Pons (tissue), 1 donor: ENCODE measurements around the gene AUH.
A peak's percentile ranks its signal among the peaks of the same experiment; 100 is the strongest.
"Not testable (repeated sequence)": the region's sequence is repeated elsewhere in the genome, so short reads cannot be mapped to it uniquely, and the experiment has no call there.

ENCODE experiments used
- DNase-seq: peaks from one replicate; pipeline ENCODE4 v3.0.0-alpha.2; 2016; ENCODE audit warnings: low spot score

Gene AUH

GRCh38 chr9:91378695-91379127 is 17.0 kb upstream of the AUH start:
- no peak for DNase-seq

DNA sequence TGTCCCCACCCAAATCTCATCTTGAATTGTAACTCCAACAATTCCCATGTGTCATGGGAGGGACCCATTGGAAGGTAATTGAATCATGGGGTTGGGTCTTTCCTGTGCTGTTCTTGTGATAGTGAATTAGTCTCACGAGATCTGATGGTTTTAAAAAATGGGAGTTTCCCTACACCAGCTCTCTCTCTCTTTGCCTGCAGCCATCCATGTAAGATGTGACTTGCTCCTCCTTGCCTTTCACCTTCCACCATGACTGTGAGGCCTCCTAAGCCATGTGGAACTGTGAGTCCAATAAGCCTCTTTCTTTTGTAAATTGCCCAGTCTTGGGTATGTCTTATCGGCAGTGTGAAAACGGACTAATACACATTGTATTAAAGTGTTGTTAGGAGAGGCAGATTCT is 16.3 kb upstream of the AUH start:
- DNase-seq = not testable (repeated sequence)

- no peak for DNase-seq
Measured at GRCh38 chr9:91376239-91376638, 14.5 kb upstream of the AUH start.

- DNase-seq = no peak
Measured at GRCh38 chr9:91374939-91375338, 13.2 kb upstream of the AUH start.

DNA sequence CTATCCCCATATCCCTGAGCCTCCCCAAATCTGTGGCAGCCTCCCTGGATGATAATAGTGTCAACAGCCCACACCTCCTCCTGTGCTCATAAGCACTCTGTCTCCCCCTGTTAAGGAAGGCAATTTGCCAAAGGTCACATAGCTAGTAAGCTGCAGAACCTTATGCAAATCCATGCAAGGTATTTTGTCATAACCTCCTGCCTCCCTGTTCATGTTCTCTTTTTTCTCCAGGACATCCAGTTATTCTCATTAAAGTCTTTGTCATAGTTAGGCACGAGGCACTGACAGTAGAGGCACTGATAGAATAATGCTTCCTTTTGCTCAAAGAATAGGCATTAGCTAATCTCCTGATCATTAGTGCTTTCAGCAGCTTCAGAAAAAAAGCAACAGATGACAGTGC is 10.2 kb upstream of the AUH start:
- DNase-seq = peak; percentile 46

GRCh38 chr9:91370006-91370405 is 8.3 kb upstream of the AUH start:
- DNase-seq = not testable (repeated sequence)

GRCh38 chr9:91364702-91365101 is 3.0 kb upstream of the AUH start:
- DNase-seq = no peak

GRCh38 chr9:91364005-91364404 is 2.3 kb upstream of the AUH start:
- DNase-seq = no peak

DNA sequence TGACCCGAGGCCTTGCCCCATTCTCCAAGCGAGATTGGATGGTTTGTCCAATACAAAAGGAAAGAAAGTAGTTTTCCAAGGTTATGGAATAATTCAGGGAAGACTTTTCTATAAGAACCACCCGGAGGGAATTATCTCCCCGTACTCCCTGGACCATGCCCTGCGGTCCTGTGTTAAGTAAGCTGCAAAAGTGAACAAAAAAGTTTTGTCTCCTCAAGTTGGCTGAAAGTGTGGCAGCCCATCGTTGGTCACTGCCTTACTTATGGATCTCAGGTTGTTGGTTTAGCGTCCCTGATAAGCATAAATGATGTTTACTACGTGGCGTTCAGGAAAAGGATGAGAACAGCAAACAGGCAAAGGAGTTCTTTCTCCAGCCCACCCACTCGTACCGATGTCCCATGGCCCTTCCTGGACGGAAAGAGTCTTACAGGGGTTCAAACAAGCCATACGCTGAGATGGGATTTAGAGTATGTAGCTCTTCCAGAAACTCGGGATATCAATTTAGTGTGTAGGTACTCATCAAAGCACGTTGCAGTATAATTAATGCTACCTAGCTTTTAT is 413 bp upstream of the AUH start:
- no peak for DNase-seq

GRCh38 chr9:91360551-91361290 is 997 bp downstream of the AUH start:
- peak; percentile 40 for DNase-seq

DNA sequence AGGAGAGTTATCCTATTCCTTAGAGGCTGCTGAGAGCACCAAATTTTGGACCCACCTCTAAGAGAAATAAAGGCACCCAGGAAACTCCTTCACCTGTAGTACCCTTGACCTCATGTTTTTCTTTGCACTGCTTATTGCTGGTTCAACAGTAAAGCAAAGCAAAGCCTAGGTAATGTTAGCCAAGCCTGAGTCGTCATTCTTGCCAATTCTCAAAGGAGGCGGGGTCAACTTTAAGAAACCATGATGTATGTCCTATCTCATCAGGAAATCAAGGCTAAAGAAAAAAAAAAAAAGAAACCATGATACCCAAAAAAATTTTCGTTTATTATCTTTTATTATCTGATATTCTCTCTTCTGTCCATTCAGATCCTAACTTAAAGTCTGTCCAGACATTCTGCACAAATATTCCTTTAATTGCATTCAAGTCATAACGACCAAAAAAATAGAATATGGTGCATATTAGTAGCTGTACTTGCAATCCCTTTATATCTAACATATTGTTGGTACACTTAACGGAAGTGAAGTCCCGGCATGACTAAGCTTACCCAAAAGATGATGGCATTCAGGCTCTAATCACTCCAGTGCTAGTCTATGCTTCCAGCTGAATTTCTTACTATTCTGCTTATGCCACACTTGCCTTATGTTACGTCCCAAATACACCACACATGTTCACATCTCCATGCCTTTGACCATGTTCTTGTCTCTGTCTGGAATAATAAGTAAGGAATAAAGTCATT is 1.8 kb downstream of the AUH start:
- DNase-seq = no peak

DNA sequence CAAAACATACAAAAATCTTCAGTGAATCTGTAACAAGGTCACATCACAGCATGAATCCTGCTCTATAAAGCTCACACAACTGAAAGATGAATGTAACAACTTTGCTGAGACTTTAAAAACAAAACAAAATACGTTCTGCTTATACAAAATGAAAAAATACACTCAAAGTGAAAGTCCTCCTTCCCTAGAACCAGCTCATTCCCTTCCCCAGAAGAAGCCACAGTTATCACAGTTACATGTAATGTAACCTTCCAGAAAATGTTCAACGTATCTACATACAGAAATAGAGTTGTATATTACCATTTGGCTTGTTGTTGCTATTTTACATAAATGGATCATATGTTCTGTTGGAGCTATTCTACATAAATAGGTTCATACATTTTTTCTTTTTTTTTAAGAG is 2.6 kb downstream of the AUH start:
- no peak for DNase-seq

DNA sequence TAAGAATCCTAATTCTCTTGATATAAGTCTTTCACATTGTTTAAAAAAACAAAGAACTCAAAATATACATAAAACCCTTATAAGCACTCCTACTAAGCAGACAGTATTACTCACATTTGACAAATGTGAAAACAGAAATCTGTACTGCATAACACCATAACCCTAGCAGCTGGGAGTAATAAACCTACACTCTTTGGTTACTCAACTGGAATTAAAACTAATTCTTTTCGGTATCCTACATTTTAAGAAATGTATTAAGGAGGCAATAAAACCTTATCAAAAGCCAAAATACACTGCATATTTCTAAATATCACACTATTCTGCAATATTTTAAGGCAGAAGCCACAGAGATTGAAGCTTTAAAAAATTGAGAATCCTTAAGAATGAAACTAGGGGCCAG is 6.8 kb downstream of the AUH start:
- no peak for DNase-seq

GRCh38 chr9:91349115-91349555 is 12.6 kb downstream of the AUH start:
- DNase-seq = no peak

- DNase-seq = no peak
Measured at GRCh38 chr9:91348191-91348807, 13.4 kb downstream of the AUH start.

- DNase-seq = no peak
Measured at GRCh38 chr9:91347377-91347776, 14.3 kb downstream of the AUH start.

DNA sequence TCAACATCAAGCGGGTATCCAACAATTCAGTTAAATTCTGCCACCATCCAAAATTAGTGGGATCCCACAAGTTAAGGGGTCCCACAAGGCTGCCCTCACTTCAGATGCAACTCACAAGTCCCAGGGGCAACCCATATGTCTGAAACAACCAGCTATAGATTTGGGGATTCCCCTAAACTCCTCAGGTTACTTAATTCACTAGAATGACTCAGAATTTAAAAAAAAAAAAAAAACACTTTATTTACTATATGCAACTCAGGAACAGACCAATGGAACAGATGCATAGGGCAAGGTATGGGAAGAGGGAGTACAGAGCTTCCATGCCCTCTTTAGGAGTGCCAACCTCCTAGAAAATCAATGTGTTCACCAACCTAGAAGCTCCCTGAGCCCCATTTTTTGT is 15.1 kb downstream of the AUH start:
- no peak for DNase-seq

DNA sequence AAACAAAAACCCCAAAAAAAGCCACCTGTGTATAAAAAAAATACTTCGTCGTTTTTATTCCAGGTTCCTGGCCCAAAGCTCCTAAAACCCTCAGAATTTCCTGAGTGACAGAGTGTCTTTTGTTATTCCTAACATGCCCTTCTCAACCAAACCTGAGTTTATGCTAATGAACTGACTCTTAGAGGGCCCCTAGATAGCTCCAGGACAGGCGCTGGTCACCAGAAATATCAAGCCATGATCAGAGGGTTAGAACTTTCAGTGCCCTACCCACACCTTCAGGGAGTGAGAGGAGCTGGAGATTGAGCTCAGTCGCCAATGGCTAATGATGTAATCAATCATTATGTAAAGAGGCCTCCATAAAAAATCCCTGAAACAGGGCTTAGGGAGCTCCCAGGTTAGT is 15.7 kb downstream of the AUH start:
- DNase-seq = no peak

- DNase-seq = no peak
Measured at GRCh38 chr9:91342575-91342974, 19.1 kb downstream of the AUH start.

DNA sequence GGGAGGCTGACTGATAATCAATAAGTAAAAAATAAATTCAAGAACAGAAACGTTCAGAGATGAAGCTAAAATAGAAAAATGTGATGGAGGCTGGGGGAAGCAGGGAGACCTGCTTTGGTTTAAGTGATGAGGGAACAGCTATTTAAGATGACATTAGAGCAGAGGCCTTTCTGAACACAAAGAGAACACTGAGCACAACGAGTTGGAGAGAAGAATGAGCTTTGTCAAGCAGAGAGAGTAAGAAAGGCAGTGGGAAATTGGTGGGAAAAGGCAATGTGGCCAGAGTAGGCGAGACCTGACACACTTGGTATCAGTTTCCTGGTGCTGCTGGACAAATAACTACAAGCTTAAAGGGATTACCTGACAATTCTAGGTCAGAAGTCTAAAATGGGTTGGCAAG is 20.0 kb downstream of the AUH start:
- DNase-seq = no peak

DNA sequence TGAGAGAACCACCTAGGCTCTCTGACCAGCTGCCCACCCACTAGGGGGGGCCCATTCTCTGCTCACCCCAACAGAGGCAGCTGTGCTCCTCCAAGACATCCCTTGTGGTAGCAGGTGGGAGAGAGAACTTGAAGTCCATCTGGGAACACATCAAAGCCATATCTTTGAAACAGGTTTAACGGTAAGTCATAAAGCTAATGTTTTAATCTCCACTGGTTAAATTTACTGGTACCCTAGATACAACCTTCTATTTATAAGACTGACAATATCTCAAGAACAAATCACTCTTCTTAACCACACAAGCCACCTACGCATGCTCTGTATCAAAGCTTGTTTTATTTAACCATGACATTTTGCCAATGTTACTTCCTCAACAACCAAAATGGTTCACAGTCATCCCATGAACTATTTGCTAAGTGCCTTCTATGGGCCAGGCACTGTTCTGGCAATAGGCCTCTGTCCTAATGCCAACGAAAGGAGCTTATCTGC is 20.4 kb downstream of the AUH start:
- DNase-seq = no peak

DNA sequence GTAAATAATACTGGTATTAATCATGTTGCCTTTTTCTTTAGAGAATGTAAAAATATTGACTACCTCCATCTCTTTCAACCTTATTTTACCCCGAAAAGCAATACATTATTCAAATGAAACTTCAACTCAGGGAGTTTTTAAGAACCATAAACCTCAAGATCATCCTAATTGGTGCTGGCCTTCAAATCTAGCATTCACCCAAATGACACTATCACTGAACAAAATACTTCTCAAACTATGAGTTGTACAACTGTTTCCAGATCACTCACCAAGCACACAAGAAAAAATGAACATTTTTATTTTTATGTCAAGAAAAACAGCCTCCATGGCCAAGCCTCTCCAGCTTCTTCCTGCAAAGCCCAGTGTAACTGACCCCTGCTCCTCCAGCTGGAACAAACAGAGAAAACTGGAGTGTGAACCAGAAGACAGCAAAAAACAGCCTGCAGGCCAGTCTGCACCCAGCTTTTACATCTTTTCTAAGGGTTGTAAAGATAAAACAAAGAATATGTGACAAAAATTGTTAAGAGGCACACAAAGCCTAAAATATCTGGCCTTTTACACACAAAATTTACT is 21.2 kb downstream of the AUH start:
- DNase-seq = no peak
